CD14-positive monocyte (primary cell): Measurements from ENCODE around the gene CCDC197. TPM values are rescaled to one million over a fixed set of nuclear protein-coding genes. Genes with fewer than 3 reads are reported as not detected.

Source experiments
- DNase-seq, 3 donors: peaks; one replicate each; pipeline ENCODE4 v3.0.0-alpha.2; 2011 to 2022
- H2AFZ ChIP-seq: 2 replicates; pipeline ENCODE4 v1.6.0; 2012; ENCODE audit warnings: mild to moderate bottlenecking, low read depth, low read length, inconsistent platforms; ENCODE audit not compliant: insufficient read depth, poor library complexity, severe bottlenecking
- H3K27ac ChIP-seq, 2 donors: 1 replicate in 1 of 2; 2 replicates in 1 of 2; pipeline ENCODE4 v1.5.1; 2012 to 2013; ENCODE audit warnings: low read length in 2 of 2, control low read depth in 1 of 2, inconsistent platforms in 1 of 2, low read depth in 1 of 2, mild to moderate bottlenecking in 1 of 2
- H3K27me3 ChIP-seq, 2 donors: one replicate each; pipeline versions ENCODE4 v1.6.0 to v1.6.1; 2011 to 2013; ENCODE audit warnings: low read length in 2 of 2; ENCODE audit not compliant: control insufficient read depth in 2 of 2, insufficient read depth in 2 of 2
- H3K36me3 ChIP-seq, 2 donors: replicated peaks in 1 of 2; 1 replicate in 1 of 2; 2 replicates in 1 of 2; pipeline versions ENCODE4 v1.5.1 to v1.6.1; 2012 to 2013; ENCODE audit warnings: low read length in 2 of 2, control low read depth in 1 of 2, inconsistent platforms in 1 of 2, mild to moderate bottlenecking in 1 of 2; ENCODE audit not compliant: insufficient read depth in 2 of 2, control insufficient read depth in 1 of 2
- H3K4me1 ChIP-seq, 2 donors: 1 replicate in 1 of 2; 2 replicates in 1 of 2; pipeline versions ENCODE4 v1.5.1 to v1.6.1; 2012 to 2013; ENCODE audit warnings: low read length in 2 of 2, control low read depth in 1 of 2, inconsistent platforms in 1 of 2, mild to moderate bottlenecking in 1 of 2, moderate library complexity in 1 of 2; ENCODE audit not compliant: insufficient read depth in 2 of 2, control insufficient read depth in 1 of 2
- H3K4me2 ChIP-seq: replicated peaks from 2 replicates; pipeline ENCODE3; 2012; ENCODE audit warnings: low read length, moderate library complexity, mild to moderate bottlenecking; ENCODE audit not compliant: poor library complexity, severe bottlenecking; ENCODE audit errors: extremely low read depth
- H3K4me3 ChIP-seq, 3 experiments: fragments of 200-600 bp in 1 of 3; sonication (generic) in 1 of 3; replicated peaks in 1 of 3; 1 replicate in 2 of 3; 2 replicates in 1 of 3; pipeline ENCODE4 v1.5.1; 2011 to 2013; ENCODE audit warnings: low read length in 3 of 3, mild to moderate bottlenecking in 3 of 3, control low read depth in 2 of 3, low read depth in 2 of 3, inconsistent platforms in 1 of 3, moderate library complexity in 1 of 3
- H3K79me2 ChIP-seq: 2 replicates; pipeline ENCODE4 v1.6.0; 2012; ENCODE audit warnings: mild to moderate bottlenecking, control low read depth, inconsistent platforms, low read length, moderate library complexity; ENCODE audit not compliant: insufficient read depth
- H3K9ac ChIP-seq: 2 replicates; pipeline ENCODE4 v1.6.0; 2017; ENCODE audit warnings: low read length, mild to moderate bottlenecking; ENCODE audit not compliant: insufficient read depth, poor library complexity, severe bottlenecking
- H3K9me3 ChIP-seq, 2 donors: replicated peaks in 1 of 2; 1 replicate in 1 of 2; 2 replicates in 1 of 2; pipeline versions ENCODE4 v1.5.1 to v1.6.1; 2012 to 2013; ENCODE audit warnings: low read length in 2 of 2, control low read depth in 1 of 2; ENCODE audit not compliant: control insufficient read depth in 1 of 2, insufficient read depth in 1 of 2
- H4K20me1 ChIP-seq: 2 replicates; pipeline ENCODE4 v1.6.0; 2012; ENCODE audit warnings: mild to moderate bottlenecking, low read length, control low read depth, moderate library complexity; ENCODE audit not compliant: insufficient read depth
- H3K27ac Mint-ChIP-seq, 7 donors: one replicate each; pipeline ENCODE4 v1.8.0; 2020; ENCODE audit warnings: mild to moderate bottlenecking in 7 of 7, mixed read lengths in 7 of 7, moderate library complexity in 6 of 7, inconsistent platforms in 2 of 7
- H3K27me3 Mint-ChIP-seq, 3 donors: one replicate each; pipeline ENCODE4 v1.8.0; 2021 to 2022; ENCODE audit warnings: low read depth in 3 of 3, mild to moderate bottlenecking in 3 of 3, mixed read lengths in 3 of 3, moderate library complexity in 3 of 3, inconsistent platforms in 1 of 3
- H3K36me3 Mint-ChIP-seq, 2 donors: one replicate each; pipeline ENCODE4 v1.8.0; 2020; ENCODE audit warnings: mixed read lengths in 2 of 2, inconsistent platforms in 1 of 2, mild to moderate bottlenecking in 1 of 2
- H3K4me1 Mint-ChIP-seq: one replicate; pipeline ENCODE4 v1.8.0; 2020; ENCODE audit warnings: mild to moderate bottlenecking, mixed read lengths
- H3K4me3 Mint-ChIP-seq, 2 donors: one replicate each; pipeline ENCODE4 v1.8.0; 2020; ENCODE audit warnings: mild to moderate bottlenecking in 2 of 2, mixed read lengths in 2 of 2, moderate library complexity in 1 of 2
- H3K9me3 Mint-ChIP-seq, 7 donors: one replicate each; pipeline ENCODE4 v1.8.0; 2020 to 2022; ENCODE audit warnings: mixed read lengths in 7 of 7, mild to moderate bottlenecking in 6 of 7, moderate library complexity in 6 of 7, inconsistent platforms in 2 of 7
- CTCF ChIP-seq: fragments of 200-600 bp; IDR thresholded peaks from one replicate; pipeline ENCODE4 v1.8.0; 2022; ENCODE audit warnings: antibody characterized with exemption, mild to moderate bottlenecking
- WGBS: methylation state at CpG from one replicate; pipeline ENCODE4 v1.1.5; 2013; ENCODE audit warnings: missing lambda C conversion rate; ENCODE audit not compliant: insufficient coverage; 5-methylcytosine and 5-hydroxymethylcytosine counted together
- intact Hi-C, 2 donors: fragments of 100-400 bp; cut with micrococcal nuclease; formaldehyde crosslinking; loops; one replicate each; pipeline versions ENCODE4 v1.15.0 to v1.15.1; 2023
- polyA plus RNA-seq, 3 donors: library from polyadenylated mRNA; depleted of rRNA in 1 of 3; unstranded in 2 of 3; stranded (reverse) in 1 of 3; fragments of 300-500 nt in 2 of 3; fragments of >200 nt in 1 of 3; fragmentation: Illumina TruSeq in 2 of 3; gene quantifications; 1 replicate in 2 of 3; 2 replicates in 1 of 3; pipeline ENCODE4 v1.2.3, GENCODE V29; 2012 to 2021

The CCDC197 gene
- polyA plus RNA-seq, 3 donors: not detected

GRCh38 chr14:94018308-94018707 is 21.2 kb downstream of the CCDC197 start:
- Histone ChIP-seq H3K4me3 (no peak overlapping the region), H3K27me3 (no peaks in the 10 kb centered on the region), H3K9ac (no peak overlapping the region), H3K36me3 (no peaks in the 10 kb centered on the region), H3K27ac (no peak overlapping the region), H3K79me2 (no peaks in the 10 kb centered on the region), H2AFZ (no peak overlapping the region), H3K4me2 (no peak overlapping the region), H4K20me1 (no peaks in the 10 kb centered on the region), H3K4me1 (no peaks in the 10 kb centered on the region), H3K9me3 (no peaks in the 10 kb centered on the region)
- TF ChIP-seq CTCF: no peak
- Mint-ChIP-seq H3K27me3 (peaks cover 2 to 5% (median 2%) of the 10 kb centered on the region in 3 donors), H3K9me3 (no peaks in the 10 kb centered on the region), H3K4me1 (peaks cover 9% of the 10 kb centered on the region), H3K36me3 (no peaks in the 10 kb centered on the region), H3K27ac (no peak overlapping the region), H3K4me3 (no peak overlapping the region)
- no peak for DNase-seq
- intact Hi-C loops: no loop called here
- 75% methylated on average over 5 of the region's 8 CpGs for WGBS

- Histone ChIP-seq H4K20me1 (no peaks in the 10 kb centered on the region), H3K4me3 (no peak overlapping the region), H3K9ac (no peak overlapping the region), H3K9me3 (no peaks in the 10 kb centered on the region), H3K36me3 (no peaks in the 10 kb centered on the region), H3K4me2 (no peak overlapping the region), H3K27ac (no peak overlapping the region), H2AFZ (no peak overlapping the region), H3K4me1 (no peaks in the 10 kb centered on the region), H3K79me2 (no peaks in the 10 kb centered on the region), H3K27me3 (no peaks in the 10 kb centered on the region)
- Mint-ChIP-seq H3K4me1 (peaks cover 9% of the 10 kb centered on the region), H3K27me3 (peaks cover 2 to 5% (median 3%) of the 10 kb centered on the region in 3 donors), H3K36me3 (no peaks in the 10 kb centered on the region), H3K4me3 (no peak overlapping the region), H3K27ac (no peak overlapping the region), H3K9me3 (no peaks in the 10 kb centered on the region)
- WGBS: 100% methylated on average over 1 of the region's 6 CpGs
- no peak for DNase-seq
- intact Hi-C loops: no loop called here
- TF ChIP-seq CTCF: no peak
Observed at GRCh38 chr14:94019329-94019728, 22.2 kb downstream of the CCDC197 start.
